Liver (tissue), 3 donors: Measurements from ENCODE around the gene PPP2R5C.

Experiments
- CTCF ChIP-seq: fragments of 150-350 bp; IDR thresholded peaks from 2 replicates; pipeline ENCODE4 v1.5.1; 2017; ENCODE audit warnings: improper control_type of control experiment, low read depth, low read length; ENCODE audit not compliant: missing input control
- EGR1 ChIP-seq, 2 donors: IDR thresholded peaks; 2 replicates each; pipeline ENCODE4 v1.6.1; 2016 to 2018; ENCODE audit warnings: antibody characterized with exemption in 2 of 2, low read depth in 2 of 2
- FOXA1 ChIP-seq: IDR thresholded peaks from 2 replicates; pipeline ENCODE4 v1.6.1; 2016; ENCODE audit warnings: antibody characterized with exemption
- JUND ChIP-seq, 2 donors: IDR thresholded peaks; 2 replicates each; pipeline ENCODE4 v1.6.1; 2016; ENCODE audit warnings: antibody characterized with exemption in 2 of 2
- MAX ChIP-seq: IDR thresholded peaks from 2 replicates; pipeline ENCODE4 v1.6.1; 2016; ENCODE audit warnings: antibody characterized with exemption
- REST ChIP-seq: IDR thresholded peaks from 2 replicates; pipeline ENCODE4 v1.6.1; 2016; ENCODE audit warnings: antibody characterized with exemption, mild to moderate bottlenecking
- TAF1 ChIP-seq: conservative IDR thresholded peaks from 2 replicates; pipeline ENCODE4 v1.6.1; 2016; ENCODE audit warnings: antibody characterized with exemption, mild to moderate bottlenecking
- donor health status: healthy.
- donor health status: healthy.

GRCh38 chr14:101772770-101773169, 11.3 kb downstream of the PPP2R5C start:
- TF ChIP-seq CTCF (no peak), REST (no peak), FOXA1 (no peak), MAX (no peak), JUND (IDR thresholded peaks at IDR 0.05) (no peak), EGR1 (IDR thresholded peaks at IDR 0.05; ENCODE audit: low read depth in 2 of 2) (no peak), TAF1 (no peak)
